ENCODE measurements around the gene CTNNA2.

CTNNA2 gene

DNA sequence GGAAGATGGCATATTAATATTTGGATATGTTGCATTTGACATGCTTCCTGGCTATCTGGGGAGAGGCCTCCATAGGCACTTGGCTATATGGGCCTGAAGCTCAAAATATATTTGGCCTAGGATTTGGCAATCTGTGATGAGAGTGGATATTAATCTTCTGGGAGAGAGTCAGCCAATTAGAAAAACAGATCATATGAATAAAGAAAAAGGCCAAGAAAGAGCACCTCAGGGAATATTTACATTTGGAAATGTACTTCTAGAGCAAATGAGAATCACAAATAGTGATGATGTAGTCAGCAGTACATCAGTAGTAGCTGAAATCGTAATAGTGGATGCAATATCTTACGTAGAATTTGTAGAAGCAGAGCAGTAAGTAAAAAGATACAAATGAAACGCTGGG lies 277.0 kb downstream of the CTNNA2 start:
- no peak for DNase-seq (ENCODE audit: low read depth in 3 of 3)

DNA sequence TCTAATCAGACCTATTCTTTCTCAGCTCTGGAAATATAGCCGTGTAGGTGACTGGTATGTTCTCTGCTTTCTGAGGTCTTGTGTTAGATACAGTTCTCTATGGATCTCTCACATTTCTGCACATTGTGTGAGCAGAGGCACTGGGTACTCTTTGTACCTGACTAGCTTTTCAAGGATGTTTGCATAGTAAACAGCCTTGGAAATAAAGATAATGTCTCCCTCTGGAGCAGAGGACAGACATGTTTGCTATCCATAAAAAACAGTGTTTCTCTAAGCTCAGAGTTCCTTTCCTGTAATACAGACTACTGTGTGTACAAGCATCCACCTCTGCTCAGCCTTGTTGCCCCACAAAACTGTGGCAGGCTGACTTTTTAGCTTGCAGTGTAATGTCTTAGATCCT lies 279.2 kb downstream of the CTNNA2 start:
- DNase-seq (ENCODE audit: low read depth in 3 of 3): no peak

GRCh38 chr2:79793006-79793405 lies 280.2 kb downstream of the CTNNA2 start:
- DNase-seq (ENCODE audit: low read depth in 3 of 3): no peak

GRCh38 chr2:79796641-79797040 lies 283.8 kb downstream of the CTNNA2 start:
- no peak for DNase-seq (ENCODE audit: low read depth in 3 of 3)

- DNase-seq (ENCODE audit: low read depth in 3 of 3): no peak
Observed at GRCh38 chr2:79798776-79799175, 285.9 kb downstream of the CTNNA2 start.

DNA sequence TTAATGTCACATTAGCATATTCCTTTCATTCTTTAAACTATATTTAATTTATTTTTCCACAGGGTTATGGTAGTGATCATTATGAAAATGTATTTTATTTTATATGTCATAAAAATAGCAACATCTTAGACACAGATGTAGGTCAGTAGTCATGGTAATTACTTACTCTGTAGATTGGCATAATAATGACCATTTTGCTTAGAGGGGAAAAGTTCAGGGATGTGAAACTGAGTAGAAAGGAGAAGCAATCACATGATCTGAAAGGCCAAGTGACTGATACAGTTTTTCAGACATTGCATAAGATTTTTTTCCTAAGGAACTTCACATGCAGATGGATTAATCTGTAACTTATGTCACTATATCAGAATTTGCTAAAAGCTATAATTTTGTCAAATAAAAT lies 286.9 kb downstream of the CTNNA2 start:
- no peak for DNase-seq (ENCODE audit: low read depth in 3 of 3)

- DNase-seq (ENCODE audit: low read depth in 3 of 3): no peak
Observed at GRCh38 chr2:79801082-79801481, 288.2 kb downstream of the CTNNA2 start.

- no peak for DNase-seq (ENCODE audit: low read depth in 3 of 3)
Observed at GRCh38 chr2:79817288-79817687, 304.4 kb downstream of the CTNNA2 start.

DNA sequence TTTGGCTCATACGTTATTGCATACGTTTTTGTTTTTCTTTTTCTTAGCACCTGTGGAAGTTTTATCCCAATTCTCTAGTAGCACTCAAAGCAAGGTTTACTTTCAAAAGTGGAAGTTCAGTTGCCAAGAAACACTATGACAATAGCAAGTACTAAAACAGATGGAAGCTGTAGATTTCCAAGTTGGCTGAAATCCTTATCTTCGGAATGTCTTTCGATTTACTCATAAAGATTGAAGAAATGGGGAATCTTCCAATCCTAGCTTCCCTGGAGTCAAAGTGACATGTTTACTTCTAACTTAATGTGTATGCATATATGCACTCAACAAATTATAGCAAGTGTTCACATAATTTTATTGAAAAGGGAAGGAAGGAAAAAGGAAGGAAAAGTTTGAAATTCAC lies 307.4 kb downstream of the CTNNA2 start:
- DNase-seq (ENCODE audit: low read depth in 3 of 3): no peak

DNA sequence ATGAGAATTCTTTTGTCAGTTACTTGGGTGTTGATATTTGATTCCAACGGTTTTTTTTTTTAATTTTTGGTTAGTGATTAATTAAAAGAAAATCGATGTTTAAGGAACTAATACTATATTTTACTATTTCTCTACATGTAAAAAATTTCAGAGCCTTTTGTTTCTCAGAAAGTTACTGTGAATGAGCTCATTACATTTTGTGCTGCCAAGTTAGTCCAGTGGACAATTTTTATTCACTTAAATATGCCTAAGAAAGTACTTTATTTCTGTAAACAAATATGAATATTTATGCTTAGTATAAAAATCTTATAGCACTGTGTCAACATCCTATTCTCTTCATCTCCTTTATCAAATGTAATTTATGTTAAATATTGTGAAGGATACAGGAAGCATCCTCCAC lies 309.3 kb downstream of the CTNNA2 start:
- DNase-seq (ENCODE audit: low read depth in 3 of 3): no peak

- no peak for DNase-seq (ENCODE audit: low read depth in 3 of 3)
Observed at GRCh38 chr2:79824086-79824786, 311.4 kb downstream of the CTNNA2 start.

DNA sequence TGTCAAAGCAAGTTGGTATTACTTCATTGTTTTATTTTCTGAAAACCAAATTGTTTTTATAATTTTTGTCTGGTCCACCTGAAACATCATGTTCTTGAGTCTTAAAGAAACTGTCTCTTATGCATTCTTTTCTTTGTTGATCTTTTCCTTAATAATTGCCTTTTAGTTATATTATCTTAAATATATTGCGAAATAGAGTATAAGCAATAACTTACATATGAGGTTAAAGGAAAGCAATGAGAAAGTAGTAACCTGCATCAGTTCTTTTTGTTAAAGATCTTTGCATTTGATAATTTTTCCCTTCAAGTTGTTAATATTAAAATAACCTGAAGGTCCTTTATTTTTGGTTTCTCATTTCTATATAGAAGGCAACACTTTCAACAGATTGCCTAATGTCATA lies 315.0 kb downstream of the CTNNA2 start:
- DNase-seq (ENCODE audit: low read depth in 3 of 3): no peak

GRCh38 chr2:79830501-79830900 lies 317.6 kb downstream of the CTNNA2 start:
- no peak for DNase-seq (ENCODE audit: low read depth in 3 of 3)

- no peak for DNase-seq (ENCODE audit: low read depth in 3 of 3)
Observed at GRCh38 chr2:79831961-79832360, 319.1 kb downstream of the CTNNA2 start.

- DNase-seq (ENCODE audit: low read depth in 3 of 3): no peak
Observed at GRCh38 chr2:79832511-79833234, 319.8 kb downstream of the CTNNA2 start.

DNA sequence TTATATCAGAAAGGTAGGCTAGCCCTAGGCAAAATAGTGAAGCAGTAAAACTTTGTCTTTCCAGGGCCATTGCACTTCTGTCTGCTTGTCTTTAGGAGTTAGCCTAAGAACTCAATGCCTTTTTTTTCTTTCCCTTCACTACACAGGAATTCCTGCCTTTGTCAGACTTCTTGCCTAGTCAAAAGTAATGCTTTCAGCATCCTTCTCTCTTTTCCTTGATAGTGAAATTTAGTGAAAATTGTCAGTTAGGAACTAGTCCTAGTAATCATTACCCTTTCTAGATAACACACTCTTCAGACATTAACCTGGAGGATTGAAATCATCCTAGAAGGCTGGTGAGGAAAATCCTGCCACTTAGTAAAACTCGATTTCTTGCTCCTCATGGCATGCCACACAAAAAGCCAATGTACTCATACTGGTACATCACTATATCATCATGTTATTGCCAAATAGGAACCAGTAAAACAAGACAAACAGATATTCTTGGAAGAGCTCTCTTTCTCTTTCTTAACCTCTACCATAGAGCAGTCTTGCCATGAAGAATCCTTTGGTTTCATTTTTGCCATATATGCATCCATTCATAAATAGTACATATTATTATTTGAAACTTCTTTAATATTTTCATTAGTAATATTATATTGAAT lies 320.5 kb downstream of the CTNNA2 start:
- DNase-seq (ENCODE audit: low read depth in 3 of 3): no peak

GRCh38 chr2:79835911-79836310 lies 323.1 kb downstream of the CTNNA2 start:
- no peak for DNase-seq (ENCODE audit: low read depth in 3 of 3)

- DNase-seq (ENCODE audit: low read depth in 3 of 3): no peak
Observed at GRCh38 chr2:79844011-79844410, 331.2 kb downstream of the CTNNA2 start.

DNA sequence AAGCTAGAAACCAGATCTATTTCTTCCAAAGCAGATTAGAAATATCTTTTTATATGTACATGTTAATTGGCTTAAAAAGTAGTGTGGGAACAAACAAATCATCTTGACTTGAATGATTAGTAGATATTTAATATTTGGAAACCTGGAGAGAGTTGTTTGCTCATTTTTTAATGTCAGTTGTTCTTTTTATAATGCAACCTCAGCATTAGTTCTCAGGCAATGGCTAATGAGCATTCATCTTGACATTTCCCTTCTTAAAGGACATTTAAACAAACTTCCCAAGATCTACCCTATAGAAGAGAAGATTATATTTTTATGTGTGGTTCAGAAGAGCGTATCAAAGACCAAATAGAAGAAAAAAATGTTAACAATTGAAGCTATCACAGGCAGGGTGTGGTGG lies 334.0 kb downstream of the CTNNA2 start:
- no peak for DNase-seq (ENCODE audit: low read depth in 3 of 3)

- no peak for DNase-seq (ENCODE audit: low read depth in 3 of 3)
Observed at GRCh38 chr2:79849241-79849640, 336.4 kb downstream of the CTNNA2 start.

DNA sequence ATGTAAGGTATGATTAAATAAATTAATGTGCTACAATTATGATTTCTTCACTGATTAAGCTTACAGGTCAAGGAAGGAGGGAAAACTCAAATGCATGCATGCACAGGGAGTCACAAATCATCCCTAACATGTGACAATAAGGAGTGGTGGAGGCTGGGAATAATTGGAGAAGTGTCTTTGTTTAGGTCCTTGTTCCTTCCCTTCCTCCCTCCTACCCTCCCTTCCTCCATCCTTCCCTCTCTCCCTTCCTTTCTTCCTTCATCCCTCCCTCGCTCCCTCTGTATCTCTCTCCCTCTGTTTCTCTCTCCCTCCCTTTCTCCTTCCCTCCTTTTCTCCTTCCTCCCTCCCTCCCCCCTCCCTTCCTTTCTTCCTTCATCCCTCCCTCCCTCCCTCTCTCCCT lies 337.1 kb downstream of the CTNNA2 start:
- no peak for DNase-seq (ENCODE audit: low read depth in 3 of 3)

GRCh38 chr2:79850912-79851311 lies 338.1 kb downstream of the CTNNA2 start:
- DNase-seq (ENCODE audit: low read depth in 3 of 3): no peak
